Measurements from ENCODE around the gene DIPK1B.
"Not testable (repeated sequence)": the region's sequence is repeated elsewhere in the genome, so short reads cannot be mapped to it uniquely, and the experiment has no call there.

Gene DIPK1B

GRCh38 chr9:136701668-136702053 lies 10.7 kb upstream of the DIPK1B start:
- no peak for TF ChIP-seq CTCF (conservative IDR thresholded peaks at IDR 0.05; ENCODE audit: low read depth)
- H3K27ac ChIP-seq, result no peak overlapping the region
- no peak for DNase-seq (ENCODE audit: low spot score)
- ChIA-PET CTCF (interaction anchor here (0.7 kb wide), 1 partner anchor 30 kb away, joined by 5 read pairs; no protein-coding TSS in a partner anchor), POLR2A (ENCODE audit: low non-redundant PET) (no interaction called here)

GRCh38 chr9:136703276-136703860 lies 9.0 kb upstream of the DIPK1B start:
- ChIA-PET CTCF (no interaction called here), POLR2A (ENCODE audit: low non-redundant PET) (interaction anchor here (0.6 kb wide), 1 partner anchor 214 kb away, joined by 3 read pairs; no protein-coding TSS in a partner anchor)
- TF ChIP-seq CTCF (conservative IDR thresholded peaks at IDR 0.05; ENCODE audit: low read depth), result no peak
- no peak for DNase-seq (ENCODE audit: low spot score)
- no peak overlapping the region for H3K27ac ChIP-seq

- CTCF ChIA-PET, result interaction anchor here (0.6 to 1.2 kb wide), 3 partner anchors 10 to 341 kb away, joined by 3 read pairs; no protein-coding TSS in a partner anchor
- DNase-seq (ENCODE audit: low spot score); H3K27ac ChIP-seq; POLR2A ChIA-PET (ENCODE audit: low non-redundant PET): not testable (repeated sequence)
These were observed 7.6 kb upstream of the DIPK1B start for GRCh38 chr9:136704741-136705140.

- DNase-seq (ENCODE audit: low spot score), result no peak
- ChIA-PET CTCF (interaction anchor here (0.6 to 1.2 kb wide), 2 partner anchors 9 to 15 kb away, joined by 3 read pairs; no protein-coding TSS in a partner anchor), POLR2A (ENCODE audit: low non-redundant PET) (no interaction called here)
- no peak for TF ChIP-seq CTCF (conservative IDR thresholded peaks at IDR 0.05; ENCODE audit: low read depth)
- H3K27ac ChIP-seq, result no peak overlapping the region
These were observed 6.8 kb upstream of the DIPK1B start for GRCh38 chr9:136705564-136705963.

GRCh38 chr9:136707011-136707410 lies 5.4 kb upstream of the DIPK1B start:
- POLR2A ChIA-PET (ENCODE audit: low non-redundant PET), result no interaction called here
- no peak for DNase-seq (ENCODE audit: low spot score)
- no peak overlapping the region for H3K27ac ChIP-seq
- CTCF ChIA-PET, result interaction anchor here (0.6 to 0.7 kb wide), 3 partner anchors 36 to 1720 kb away, joined by 4 read pairs; no protein-coding TSS in a partner anchor
- TF ChIP-seq CTCF (conservative IDR thresholded peaks at IDR 0.05; ENCODE audit: low read depth), result no peak

GRCh38 chr9:136707849-136708517 lies 4.4 kb upstream of the DIPK1B start:
- H3K27ac ChIP-seq, result no peak overlapping the region
- CTCF ChIA-PET, result interaction anchor here (1.0 to 1.3 kb wide), 4 partner anchors 15 to 76 kb away, joined by 3 to 11 read pairs (median 3); no protein-coding TSS in a partner anchor
- DNase-seq (ENCODE audit: low spot score), result no peak
- TF ChIP-seq CTCF (conservative IDR thresholded peaks at IDR 0.05; ENCODE audit: low read depth), result no peak
- POLR2A ChIA-PET (ENCODE audit: low non-redundant PET), result no interaction called here

Measured in RWPE1 (cell line).